Breast epithelium (tissue), 3 donors: ENCODE results near the gene WDTC1.

ENCODE experiments used
- CTCF ChIP-seq, 3 donors: fragments of 450-650 bp; IDR thresholded peaks; one replicate each; pipeline ENCODE4 v1.5.1; 2016 to 2017; ENCODE audit warnings: antibody characterized with exemption in 3 of 3, mild to moderate bottlenecking in 3 of 3, moderate library complexity in 3 of 3
- POLR2A ChIP-seq: fragments of 450-650 bp; IDR thresholded peaks from one replicate; pipeline ENCODE4 v1.6.1; 2016; ENCODE audit warnings: antibody characterized with exemption, mild to moderate bottlenecking, moderate library complexity
- POLR2AphosphoS5 ChIP-seq, 3 donors: sonication (generic); formaldehyde crosslinking; IDR thresholded peaks; one replicate each; pipeline ENCODE4 v1.6.1; 2017; ENCODE audit warnings: antibody characterized with exemption in 3 of 3

- TF ChIP-seq CTCF (IDR thresholded peaks at IDR 0.05) (no peak), POLR2AphosphoS5 (IDR thresholded peaks at IDR 0.05) (no peak), POLR2A (no peak)
These were observed 41.2 kb upstream of the WDTC1 start for GRCh38 chr1:27193194-27193593.
